HL-60 (cell line): Measurements from ENCODE around the gene USP36.

ENCODE experiments used
- DNase-seq, 2 experiments: peaks; one replicate each; pipeline ENCODE4 v3.0.0-alpha.2; 2010 to 2020; ENCODE audit warnings: low read depth in 1 of 2, low spot score in 1 of 2
- H3K27ac ChIP-seq: fragments of 250-450 bp; sonication (Bioruptor Pico); replicated peaks from 2 replicates; pipeline ENCODE4 v1.5.1; 2020; ENCODE audit warnings: mild to moderate bottlenecking, moderate library complexity
- H3K27me3 ChIP-seq: fragments of 250-450 bp; sonication (Bioruptor Pico); 2 replicates; pipeline ENCODE4 v1.5.1; 2021; ENCODE audit warnings: mild to moderate bottlenecking, moderate library complexity; ENCODE audit not compliant: insufficient read depth, poor library complexity, severe bottlenecking
- H3K4me3 ChIP-seq: replicated peaks from 2 replicates; pipeline ENCODE4 v1.5.1; 2011; ENCODE audit warnings: mild to moderate bottlenecking, control low read depth, low read length; ENCODE audit not compliant: insufficient read depth
- CTCF ChIP-seq: IDR thresholded peaks from one replicate; pipeline ENCODE4 v1.5.1; 2011; ENCODE audit warnings: low read length, control low read depth, inconsistent platforms; ENCODE audit not compliant: insufficient read depth
- GABPA ChIP-seq: IDR thresholded peaks from 2 replicates; pipeline ENCODE4 v1.6.1; 2012; ENCODE audit warnings: low read depth
- POLR2AphosphoS5 ChIP-seq: IDR thresholded peaks from 2 replicates; pipeline ENCODE4 v1.6.1; 2012; ENCODE audit warnings: low read depth
- REST ChIP-seq: IDR thresholded peaks from 2 replicates; pipeline ENCODE4 v1.6.1; 2012; ENCODE audit warnings: low read depth; ENCODE audit not compliant: insufficient replicate concordance
- SPI1 ChIP-seq: IDR thresholded peaks from 2 replicates; pipeline ENCODE4 v1.6.1; 2012; ENCODE audit warnings: low read depth, mild to moderate bottlenecking, borderline replicate concordance

USP36 gene

GRCh38 chr17:78818932-78819331, 21.7 kb downstream of the USP36 start:
- no peak for TF ChIP-seq SPI1
- Histone ChIP-seq H3K27ac (no peak overlapping the region), H3K27me3 (no peaks in the 10 kb centered on the region), H3K4me3 (no peak overlapping the region)
- DNase-seq = no peak

- no peak overlapping the region for H3K4me3 ChIP-seq
Measured at GRCh38 chr17:78818152-78818846, 22.3 kb downstream of the USP36 start.

GRCh38 chr17:78817123-78817522, 23.5 kb downstream of the USP36 start:
- DNase-seq = no peak
- no peak overlapping the region for H3K4me3 ChIP-seq
- no peak for TF ChIP-seq SPI1
- TF ChIP-seq GABPA = no peak
- TF ChIP-seq REST = no peak
- TF ChIP-seq CTCF = no peak
- TF ChIP-seq POLR2AphosphoS5 = no peak
- no peak overlapping the region for H3K27ac ChIP-seq
- H3K27me3 ChIP-seq = no peaks in the 10 kb centered on the region

More at GRCh38 chr17:78818152-78818846, 22.3 kb downstream of the USP36 start:
- TF ChIP-seq SPI1 (no peak), REST (no peak), GABPA (no peak), CTCF (no peak), POLR2AphosphoS5 (no peak)
- no peak for DNase-seq
- H3K27me3 ChIP-seq = no peaks in the 10 kb centered on the region
- H3K27ac ChIP-seq = no peak overlapping the region

- no peak for DNase-seq
- H3K4me3 ChIP-seq = no peak overlapping the region
- H3K27ac ChIP-seq = no peak overlapping the region
- TF ChIP-seq REST = no peak
- no peak for TF ChIP-seq CTCF
- no peaks in the 10 kb centered on the region for H3K27me3 ChIP-seq
Measured at GRCh38 chr17:78815696-78816095, 24.9 kb downstream of the USP36 start.
